PC-9 (cell line): ENCODE results near the gene CD300C.

ENCODE experiments used
- CTCF ChIP-seq: fragments of 200-600 bp; sonication (generic); conservative IDR thresholded peaks from 2 replicates; pipeline ENCODE4 v1.6.1; 2017; ENCODE audit warnings: mixed run types, antibody characterized with exemption, mild to moderate bottlenecking, moderate library complexity
- EZH2 ChIP-seq: fragments of 200-600 bp; sonication (generic); IDR thresholded peaks from 2 replicates; pipeline ENCODE4 v1.8.0; 2017; ENCODE audit warnings: antibody characterized with exemption, low read depth

- TF ChIP-seq CTCF (no peak), EZH2 (no peak)
These were observed 19.2 kb upstream of the CD300C start for GRCh38 chr17:74565126-74565525.
